HG03103 (cell line): Measurements from ENCODE around the gene PCSK4.
"Not testable (repeated sequence)": the region's sequence is repeated elsewhere in the genome, so short reads cannot be mapped to it uniquely, and the experiment has no call there.

ENCODE experiments used
- ATAC-seq: cut with Tn5 transposase; IDR thresholded peaks from one replicate; pipeline ENCODE4 v1.9.1; 2021; ENCODE audit warnings: low read depth; ENCODE audit not compliant: unreplicated experiment

PCSK4 gene

DNA sequence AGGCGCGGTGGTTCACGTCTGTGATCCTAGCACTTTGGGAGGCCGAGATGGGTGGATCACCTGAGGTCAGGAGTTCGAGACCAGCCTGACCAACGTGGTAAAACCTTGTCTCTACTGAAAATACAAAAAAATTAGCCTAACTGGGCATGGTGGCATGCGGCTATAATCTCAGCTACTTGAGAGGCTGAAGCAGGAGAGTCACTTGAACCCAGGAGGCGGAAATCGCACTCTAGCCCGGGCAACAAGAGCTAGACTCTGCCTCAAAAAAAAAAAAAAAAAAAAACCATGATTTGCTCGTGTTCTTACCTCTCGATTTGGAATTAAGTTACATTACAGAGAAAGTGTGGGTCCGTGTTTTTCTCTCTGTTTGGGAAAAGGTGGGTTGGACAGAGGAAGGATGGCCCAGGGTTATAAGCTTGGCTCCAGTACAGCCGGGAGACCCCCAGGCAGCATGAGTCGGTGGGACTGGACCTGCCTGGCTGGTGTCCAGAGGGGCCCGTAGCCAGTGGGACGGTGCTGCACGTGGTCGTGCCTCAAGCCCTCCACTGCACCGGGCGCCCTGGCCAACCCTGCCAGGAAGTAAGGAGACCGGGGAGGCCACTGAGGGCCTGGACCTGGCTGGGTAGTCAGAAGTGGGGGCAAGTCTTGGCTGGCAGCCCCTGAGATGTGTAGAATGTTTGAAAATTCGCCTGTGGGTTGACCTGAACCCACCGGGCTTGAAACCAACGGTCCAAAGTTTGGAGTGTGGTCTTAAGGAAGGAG lies 48.3 kb downstream of the PCSK4 start:
- no peak for ATAC-seq

- no peak for ATAC-seq
Observed at GRCh38 chr19:1441022-1441426, 49.1 kb downstream of the PCSK4 start.

GRCh38 chr19:1440418-1440801 lies 49.7 kb downstream of the PCSK4 start:
- ATAC-seq: no peak

GRCh38 chr19:1439525-1440417 lies 50.4 kb downstream of the PCSK4 start:
- ATAC-seq: not testable (repeated sequence)

DNA sequence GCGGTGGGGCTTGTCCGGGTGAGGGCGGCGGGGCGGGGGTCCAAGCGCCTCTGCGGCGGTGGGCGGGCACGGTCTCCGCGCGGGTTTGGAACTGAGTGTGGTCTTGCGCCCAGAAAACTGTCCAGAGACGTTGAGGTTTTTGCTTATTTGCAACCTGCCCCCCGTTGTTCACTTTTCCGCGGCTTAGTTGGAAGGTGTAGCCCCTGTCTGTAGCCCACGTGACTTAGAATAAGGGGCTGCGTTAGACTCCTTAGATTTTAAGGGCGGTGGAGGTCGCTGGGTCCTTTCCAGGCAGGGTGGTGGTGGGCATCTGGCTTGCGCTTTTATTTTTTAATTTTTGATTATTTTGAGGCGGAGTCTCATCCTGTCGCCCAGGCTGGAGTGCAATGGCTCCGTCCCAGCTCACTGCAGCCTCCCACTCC lies 51.2 kb downstream of the PCSK4 start:
- ATAC-seq: no peak

- ATAC-seq: no peak
Observed at GRCh38 chr19:1438035-1438932, 51.9 kb downstream of the PCSK4 start, which contains the start of gene RPS15. TSS of gene RPS15 (plus strand) at chr19:1438396. CDS start at chr19:1438426, 30 bp downstream.

GRCh38 chr19:1437609-1438008 lies 52.5 kb downstream of the PCSK4 start:
- no peak for ATAC-seq

DNA sequence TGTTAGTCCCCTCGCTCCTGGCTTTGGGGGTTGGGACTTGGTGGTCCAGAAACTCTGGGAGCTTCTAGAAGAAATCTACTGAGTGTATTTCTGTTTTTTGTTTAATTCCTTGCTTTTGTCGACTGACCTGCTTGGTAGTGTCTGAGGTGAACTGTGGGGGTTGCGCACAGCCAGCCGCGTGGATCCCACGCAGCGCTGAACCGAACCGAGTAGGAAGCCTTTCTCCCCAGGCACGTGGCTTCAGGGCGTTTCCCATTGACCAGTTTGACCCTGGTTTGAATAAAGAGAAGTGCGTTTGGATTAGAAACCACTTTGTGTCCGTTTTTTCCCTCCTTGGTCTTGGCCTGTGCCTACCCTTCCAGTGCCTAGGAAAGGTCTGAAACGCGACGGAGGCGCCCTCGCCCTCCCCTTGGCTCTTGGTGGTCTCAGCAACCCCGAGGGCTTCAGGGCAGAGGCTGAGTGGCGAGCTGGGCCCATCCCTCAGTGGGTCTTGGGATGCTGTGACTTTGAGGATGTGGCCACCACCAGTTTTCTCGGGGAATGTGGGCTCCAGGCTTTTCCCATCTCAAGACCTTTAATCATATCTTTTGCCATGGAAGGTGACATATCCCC lies 54.7 kb downstream of the PCSK4 start:
- ATAC-seq: no peak

- ATAC-seq: no peak
Observed at GRCh38 chr19:1434577-1435060, 55.5 kb downstream of the PCSK4 start.

DNA sequence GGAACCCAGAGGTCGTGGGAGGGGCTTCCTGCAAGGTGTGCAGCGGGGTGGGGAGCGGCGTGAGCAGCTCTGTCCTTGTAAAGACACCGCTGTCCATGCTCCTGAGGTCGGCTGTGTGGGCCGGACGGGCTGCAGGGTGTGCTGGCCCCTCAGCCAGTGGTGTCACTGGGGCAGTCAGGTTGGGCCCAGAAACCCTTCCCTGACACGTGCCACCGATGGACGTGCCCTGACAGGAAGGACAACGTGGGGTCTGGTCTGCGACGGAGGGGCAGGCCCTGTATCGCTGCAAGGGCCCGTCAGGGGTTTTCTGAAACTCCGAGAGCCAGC lies 56.1 kb downstream of the PCSK4 start:
- ATAC-seq: no peak

DNA sequence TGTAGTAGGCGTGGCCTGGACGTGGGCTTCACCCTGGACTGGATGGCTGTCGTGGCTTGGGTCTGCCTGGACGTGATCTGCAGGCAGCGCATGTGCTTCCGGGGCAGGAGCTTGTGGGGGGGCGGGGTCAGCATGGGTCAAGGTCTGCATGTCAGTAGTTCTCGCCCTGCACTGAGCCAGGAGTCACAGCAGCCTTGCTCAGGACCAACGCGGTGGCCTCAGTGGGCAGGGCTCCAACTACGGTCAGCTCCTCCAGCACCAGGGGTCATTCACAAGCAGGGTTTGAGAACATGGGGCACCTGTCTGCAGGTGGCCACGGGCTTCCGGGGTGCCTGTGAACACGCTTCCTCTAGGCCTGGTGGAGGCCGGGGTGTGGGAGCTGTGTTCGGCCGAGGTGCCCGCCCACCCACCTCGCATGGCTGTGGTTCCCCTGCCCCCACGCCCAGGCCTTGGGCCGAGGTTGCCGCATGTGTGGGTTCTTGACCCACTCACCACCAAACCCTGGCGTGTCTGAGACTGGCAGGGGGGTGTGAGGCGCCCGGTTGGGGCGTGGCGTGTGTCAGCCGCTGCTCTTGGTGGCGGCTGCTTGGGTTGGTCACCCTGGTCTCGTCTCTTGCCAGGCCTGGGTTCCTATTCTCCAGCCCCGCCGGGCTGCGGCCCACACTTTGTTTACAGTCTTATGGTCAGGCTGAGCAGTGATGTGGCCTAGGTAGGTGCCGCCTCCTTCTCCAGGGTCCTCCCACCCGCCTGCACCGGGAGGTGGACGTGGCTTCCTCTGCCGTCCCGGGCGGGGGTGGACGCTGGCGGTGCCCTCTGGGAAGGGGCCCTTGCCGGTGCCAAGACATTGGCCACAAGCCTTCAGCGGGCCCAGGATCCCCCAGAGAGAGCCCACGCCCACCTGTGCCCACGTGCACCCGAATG lies 56.8 kb downstream of the PCSK4 start:
- no peak for ATAC-seq

DNA sequence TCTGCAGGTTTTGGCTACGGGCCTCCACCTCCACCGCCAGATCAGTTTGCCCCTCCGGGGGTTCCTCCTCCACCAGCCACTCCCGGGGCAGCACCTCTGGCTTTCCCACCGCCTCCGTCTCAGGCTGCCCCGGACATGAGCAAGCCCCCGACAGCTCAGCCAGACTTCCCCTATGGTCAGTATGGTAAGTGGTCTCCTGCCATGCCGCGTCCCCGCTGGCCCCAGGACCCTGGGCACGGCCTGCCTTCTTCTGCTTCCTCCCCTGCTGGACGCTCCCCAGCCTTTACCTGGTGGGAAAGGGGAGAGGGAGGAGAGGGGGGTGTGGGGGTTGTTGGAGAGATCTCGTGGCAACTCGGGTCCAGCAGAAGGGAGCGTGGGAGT lies 57.7 kb downstream of the PCSK4 start:
- no peak for ATAC-seq

GRCh38 chr19:1431759-1432506 lies 58.2 kb downstream of the PCSK4 start:
- no peak for ATAC-seq
